Measurements from ENCODE around the gene MUC4.
"Not testable (repeated sequence)": the region's sequence is repeated elsewhere in the genome, so short reads cannot be mapped to it uniquely, and the experiment has no call there.

MUC4 gene

DNA sequence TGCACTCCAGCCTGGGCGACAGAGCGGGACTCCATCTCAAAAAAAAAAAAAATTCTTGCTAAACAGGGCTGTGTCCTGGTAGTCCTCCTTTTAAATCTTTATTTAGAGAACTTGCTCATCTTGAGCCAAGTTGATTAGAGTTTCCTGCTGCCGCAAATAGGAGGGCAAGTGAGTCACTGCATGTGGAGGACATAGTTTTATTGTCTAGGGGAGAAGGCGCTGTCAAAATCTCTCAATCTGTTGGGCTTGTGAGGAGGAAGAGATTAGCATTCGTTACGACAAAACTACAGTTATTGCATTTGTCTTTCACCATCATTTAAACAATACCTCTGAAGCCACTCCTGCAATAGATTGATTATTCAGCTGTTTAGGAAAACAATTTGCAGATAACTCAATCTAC lies 11.5 kb downstream of the MUC4 start:
- TF ChIP-seq SPI1 (IDR thresholded peaks at IDR 0.05; ENCODE audit: borderline replicate concordance, low read depth) (no peak), REST (IDR thresholded peaks at IDR 0.05; ENCODE audit: insufficient replicate concordance, low read depth) (no peak), CTCF (IDR thresholded peaks at IDR 0.05; ENCODE audit: insufficient read depth, low read length) (no peak), POLR2AphosphoS5 (IDR thresholded peaks at IDR 0.05; ENCODE audit: low read depth) (no peak), GABPA (IDR thresholded peaks at IDR 0.05; ENCODE audit: low read depth) (no peak)
- DNase-seq (ENCODE audit: low read depth in 1 of 2, low spot score in 1 of 2) = no peak

DNA sequence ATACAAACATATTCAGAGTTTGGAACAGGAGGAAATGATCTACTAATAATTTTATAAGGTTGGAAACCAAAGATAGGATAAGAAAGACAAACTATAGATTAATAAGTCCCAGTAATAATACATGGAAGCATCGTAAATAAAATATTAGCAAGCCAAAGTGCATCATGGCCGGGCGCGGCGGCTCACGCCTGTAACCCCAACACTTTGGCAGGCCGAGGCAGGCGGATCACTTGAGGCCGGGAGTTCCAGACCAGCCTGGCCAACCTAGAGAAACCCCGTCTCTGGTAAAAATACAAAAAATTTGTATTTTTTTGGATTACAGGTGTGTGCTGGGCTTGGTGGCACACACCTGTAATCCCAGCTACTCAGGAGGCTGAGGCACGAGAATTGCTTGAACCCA lies 14.9 kb downstream of the MUC4 start:
- no peak for DNase-seq (ENCODE audit: low read depth in 1 of 2, low spot score in 1 of 2)
- TF ChIP-seq REST (IDR thresholded peaks at IDR 0.05; ENCODE audit: insufficient replicate concordance, low read depth) (no peak), CTCF (IDR thresholded peaks at IDR 0.05; ENCODE audit: insufficient read depth, low read length) (no peak), SPI1 (IDR thresholded peaks at IDR 0.05; ENCODE audit: borderline replicate concordance, low read depth) (no peak), GABPA (IDR thresholded peaks at IDR 0.05; ENCODE audit: low read depth) (no peak), POLR2AphosphoS5 (IDR thresholded peaks at IDR 0.05; ENCODE audit: low read depth) (no peak)
- peaks cover 3% of the 10 kb centered on the region for H3K27me3 ChIP-seq (ENCODE audit: insufficient read depth, poor library complexity, severe bottlenecking)
- no peak overlapping the region for H3K4me3 ChIP-seq (replicated peaks; ENCODE audit: insufficient read depth, low read length)
- no peak overlapping the region for H3K27ac ChIP-seq (replicated peaks)

More for the DNA sequence above, 11.5 kb downstream of the MUC4 start:
- H3K27me3 ChIP-seq (ENCODE audit: insufficient read depth, poor library complexity, severe bottlenecking) = peaks cover 4% of the 10 kb centered on the region
- H3K27ac ChIP-seq (replicated peaks) = no peak overlapping the region
- H3K4me3 ChIP-seq (replicated peaks; ENCODE audit: insufficient read depth, low read length) = no peak overlapping the region

- Histone ChIP-seq H3K27ac (replicated peaks) (no peak overlapping the region), H3K27me3 (ENCODE audit: insufficient read depth, poor library complexity, severe bottlenecking) (peaks cover 3% of the 10 kb centered on the region), H3K4me3 (replicated peaks; ENCODE audit: insufficient read depth, low read length) (no peak overlapping the region)
- no peak for DNase-seq (ENCODE audit: low read depth in 1 of 2, low spot score in 1 of 2)
- TF ChIP-seq CTCF (IDR thresholded peaks at IDR 0.05; ENCODE audit: insufficient read depth, low read length) = no peak
Measured at GRCh38 chr3:195794708-195795107, 17.0 kb downstream of the MUC4 start.

DNA sequence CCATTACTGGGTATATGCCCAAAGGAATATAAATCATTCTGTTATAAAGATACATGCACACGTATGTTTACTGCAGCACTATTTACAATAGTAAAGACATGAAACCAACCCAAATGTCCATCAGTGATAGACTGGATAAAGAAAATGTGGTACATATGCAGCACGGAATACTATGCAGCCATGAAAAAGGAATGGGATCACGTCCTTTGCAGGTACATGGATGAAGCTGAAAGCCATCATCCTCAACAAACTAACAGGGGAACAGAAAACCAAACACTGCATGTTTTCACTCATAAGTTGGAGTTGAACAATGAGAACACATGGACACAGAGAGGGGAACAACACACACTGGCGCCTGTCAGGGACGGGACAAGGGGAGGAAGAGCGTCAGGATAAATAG lies 19.1 kb downstream of the MUC4 start:
- not testable (repeated sequence) for H3K4me3 ChIP-seq (replicated peaks; ENCODE audit: insufficient read depth, low read length); DNase-seq (ENCODE audit: low read depth in 1 of 2, low spot score in 1 of 2); H3K27ac ChIP-seq (replicated peaks); H3K27me3 ChIP-seq (ENCODE audit: insufficient read depth, poor library complexity, severe bottlenecking)
